DMS79 treated with DMSO at 0.1 percent for 48 hours (cell line): ENCODE measurements around the gene CHAMP1.
"Not testable (repeated sequence)": the region's sequence is repeated elsewhere in the genome, so short reads cannot be mapped to it uniquely, and the experiment has no call there.

Source experiments
- DNase-seq: peaks from one replicate; lab custom pipeline; 2025; lab: John Stamatoyannopoulos, UW

The CHAMP1 gene

DNA sequence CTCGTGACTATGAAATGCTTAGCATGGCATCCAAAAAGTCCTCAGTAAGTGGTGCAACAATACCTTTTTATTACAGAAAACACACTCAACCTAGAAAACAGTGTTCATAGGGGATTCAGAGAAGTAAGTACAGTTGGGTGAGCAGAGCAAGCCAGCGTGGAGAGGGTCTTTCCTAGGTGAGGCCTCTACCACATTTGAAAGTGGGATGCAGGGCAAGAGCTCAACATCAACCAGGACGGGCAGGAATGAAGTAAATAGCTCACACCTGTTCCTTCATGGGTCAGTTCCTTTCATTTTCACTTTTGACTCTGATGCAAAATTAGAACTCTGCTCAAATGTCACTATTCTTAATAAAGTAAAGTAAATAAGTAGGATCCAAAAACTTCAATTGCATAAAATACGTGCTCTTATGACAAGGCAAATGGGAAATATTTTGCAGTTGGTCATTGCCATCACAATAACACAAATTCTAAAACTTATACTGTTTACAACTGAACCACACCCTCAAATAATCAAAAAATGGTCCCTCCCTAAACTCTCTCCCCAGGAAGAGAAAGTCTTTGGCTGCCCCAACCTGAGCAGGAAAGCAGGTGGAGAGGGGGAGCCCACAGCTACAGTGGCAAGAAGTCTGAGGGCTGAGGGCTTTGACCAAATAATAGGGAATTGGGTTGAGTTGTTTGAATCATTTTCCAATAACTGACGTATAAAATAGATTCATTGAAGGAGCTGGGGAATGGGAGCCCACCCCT lies 20.2 kb downstream of the CHAMP1 start:
- no peak for DNase-seq

DNA sequence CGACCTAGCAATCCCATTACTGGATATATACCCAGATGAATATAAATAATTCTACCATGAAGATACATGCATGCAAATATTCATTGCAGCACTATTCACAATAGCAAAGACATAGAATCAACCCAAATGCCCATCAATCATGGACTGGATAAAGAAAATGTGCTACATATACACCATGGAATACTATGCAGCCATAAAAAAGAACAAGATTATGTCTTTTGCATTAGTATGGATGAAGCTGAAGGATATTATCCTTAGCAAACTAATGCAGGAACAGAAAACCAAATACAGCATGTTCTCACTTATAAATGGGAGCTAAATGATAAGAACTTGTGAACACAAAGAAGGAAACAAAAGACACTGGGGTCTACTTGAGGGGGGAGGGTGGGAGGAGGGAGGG lies 22.2 kb downstream of the CHAMP1 start:
- DNase-seq, result not testable (repeated sequence)

DNA sequence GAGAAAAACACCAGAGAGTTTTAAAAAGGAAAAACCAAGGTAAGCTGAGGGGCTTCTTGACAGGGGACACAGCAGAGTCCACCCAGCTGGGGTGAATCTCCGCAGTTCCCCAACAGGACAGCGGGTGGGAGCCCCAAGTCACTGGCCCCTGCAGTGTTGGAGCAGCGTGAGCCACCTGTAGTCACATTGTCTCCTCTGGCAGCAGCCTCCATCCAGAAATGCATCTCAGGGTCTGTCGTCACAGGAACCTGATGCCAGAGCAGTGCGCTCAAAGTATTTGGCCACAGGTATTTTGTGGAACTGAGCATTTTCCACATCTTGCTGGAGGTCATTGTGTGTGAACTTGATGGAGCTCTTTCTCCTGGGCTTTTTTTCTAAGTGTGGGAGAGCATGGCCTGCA lies 24.7 kb downstream of the CHAMP1 start:
- DNase-seq, result no peak

GRCh38 chr13:114339857-114340534 lies 25.7 kb downstream of the CHAMP1 start:
- DNase-seq, result peak; percentile 86

GRCh38 chr13:114341003-114341777 lies 26.9 kb downstream of the CHAMP1 start:
- DNase-seq, result no peak

GRCh38 chr13:114347256-114347655 lies 33.0 kb downstream of the CHAMP1 start:
- DNase-seq, result not testable (repeated sequence)

DNA sequence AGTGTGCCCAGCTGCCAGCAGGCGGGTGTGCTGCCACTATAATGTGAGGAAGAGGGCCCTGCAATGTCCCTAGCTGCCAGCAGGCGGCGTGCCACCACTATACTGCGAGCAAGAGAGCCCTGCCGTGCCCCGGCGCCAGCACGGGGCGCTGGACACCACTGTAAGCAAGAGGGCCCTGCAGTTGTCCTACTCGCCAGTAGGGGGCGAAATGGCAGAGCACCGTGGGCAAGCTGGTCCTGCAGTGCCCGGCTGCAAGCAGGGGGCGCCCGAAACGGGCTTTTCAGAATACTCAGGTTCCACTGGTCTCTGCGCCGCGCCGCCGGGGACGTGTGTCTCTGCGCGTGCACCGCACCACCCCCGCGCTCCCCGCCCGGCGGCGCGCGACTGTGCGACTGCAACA lies 38.5 kb downstream of the CHAMP1 start:
- DNase-seq, result not testable (repeated sequence)

GRCh38 chr13:114353382-114353781 lies 39.1 kb downstream of the CHAMP1 start:
- DNase-seq, result not testable (repeated sequence)
